D341Med (cell line): ENCODE measurements around the gene HOXB3.

ENCODE experiments used
- DNase-seq: peaks from one replicate; pipeline ENCODE4 v3.0.0; 2012; ENCODE audit warnings: low spot score

Gene HOXB3

DNA sequence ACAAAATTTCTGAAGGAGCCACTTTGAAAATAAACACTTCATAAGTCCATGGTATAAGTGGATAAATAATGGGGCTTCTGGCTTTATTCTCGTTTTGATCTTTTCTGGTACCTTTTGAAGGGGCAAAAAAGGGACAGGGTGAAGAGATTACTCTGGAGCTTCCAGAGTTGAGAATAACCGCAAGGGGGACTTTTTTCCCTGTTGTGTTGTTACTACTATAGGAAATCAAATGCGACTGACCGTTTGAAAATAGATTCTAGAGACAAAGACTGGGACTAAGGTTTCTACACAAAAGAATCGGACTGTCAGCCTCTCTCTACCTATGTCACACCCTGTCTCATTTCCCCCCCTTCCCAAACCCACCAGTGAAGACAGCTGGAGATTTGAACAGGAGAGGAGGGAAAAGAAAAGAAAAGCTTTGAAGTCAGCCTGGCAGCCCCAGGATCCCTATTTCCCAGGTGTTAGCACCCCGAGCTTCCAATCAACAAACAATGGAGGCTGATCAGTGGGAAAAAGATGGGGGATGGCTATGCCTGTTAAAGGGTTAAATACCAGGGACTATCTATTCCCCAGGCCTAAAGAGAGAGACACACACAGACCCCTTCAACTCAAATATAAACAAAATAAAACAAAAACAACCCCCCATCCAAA, 20.2 kb downstream of the HOXB3 start:
- DNase-seq, result no peak

- DNase-seq, result no peak
Observed at GRCh38 chr17:48569240-48569582, 20.8 kb downstream of the HOXB3 start.

GRCh38 chr17:48568499-48569239, 21.4 kb downstream of the HOXB3 start:
- no peak for DNase-seq

GRCh38 chr17:48567646-48568354, 22.2 kb downstream of the HOXB3 start:
- DNase-seq, result no peak

DNA sequence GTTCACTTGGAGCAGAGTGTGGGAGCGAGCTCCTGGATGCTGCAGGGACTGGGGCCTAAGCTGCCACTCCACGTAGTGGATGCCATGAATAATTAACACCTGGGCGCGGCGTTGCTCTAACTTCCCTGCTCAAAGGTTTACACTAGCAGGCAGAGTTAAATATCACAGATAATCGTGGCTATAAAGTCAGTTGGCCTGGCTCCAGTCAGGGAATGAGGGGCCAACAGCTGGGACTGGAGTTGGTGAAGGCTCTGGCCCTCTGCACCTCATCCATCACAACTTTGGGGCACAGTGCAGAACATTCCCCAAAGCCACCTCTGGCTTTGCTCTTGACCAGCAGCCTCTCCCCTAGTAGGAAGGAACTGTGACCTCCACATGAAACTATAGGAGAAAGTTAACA, 22.8 kb downstream of the HOXB3 start:
- no peak for DNase-seq

DNA sequence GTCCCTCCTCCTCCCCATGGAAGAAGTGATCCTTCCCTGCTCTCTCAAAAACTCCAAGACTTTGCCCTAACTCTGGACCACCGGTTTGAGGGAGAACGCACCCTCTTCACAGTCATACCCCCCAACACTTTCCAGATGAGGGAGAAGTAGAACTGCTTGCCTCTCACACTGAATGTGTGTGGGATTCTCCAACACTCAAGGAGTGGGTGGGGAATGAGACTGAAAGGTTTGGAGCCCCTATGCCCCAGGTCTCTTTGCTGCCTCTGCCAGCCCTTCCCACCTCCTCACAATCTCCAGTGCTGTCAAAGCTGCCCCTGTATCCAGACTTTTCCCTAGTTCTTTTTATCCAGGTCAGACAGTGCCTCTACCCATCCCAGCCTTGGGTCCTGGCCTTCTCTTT, 23.3 kb downstream of the HOXB3 start:
- DNase-seq, result no peak

GRCh38 chr17:48565925-48566710, 23.9 kb downstream of the HOXB3 start:
- DNase-seq, result no peak

DNA sequence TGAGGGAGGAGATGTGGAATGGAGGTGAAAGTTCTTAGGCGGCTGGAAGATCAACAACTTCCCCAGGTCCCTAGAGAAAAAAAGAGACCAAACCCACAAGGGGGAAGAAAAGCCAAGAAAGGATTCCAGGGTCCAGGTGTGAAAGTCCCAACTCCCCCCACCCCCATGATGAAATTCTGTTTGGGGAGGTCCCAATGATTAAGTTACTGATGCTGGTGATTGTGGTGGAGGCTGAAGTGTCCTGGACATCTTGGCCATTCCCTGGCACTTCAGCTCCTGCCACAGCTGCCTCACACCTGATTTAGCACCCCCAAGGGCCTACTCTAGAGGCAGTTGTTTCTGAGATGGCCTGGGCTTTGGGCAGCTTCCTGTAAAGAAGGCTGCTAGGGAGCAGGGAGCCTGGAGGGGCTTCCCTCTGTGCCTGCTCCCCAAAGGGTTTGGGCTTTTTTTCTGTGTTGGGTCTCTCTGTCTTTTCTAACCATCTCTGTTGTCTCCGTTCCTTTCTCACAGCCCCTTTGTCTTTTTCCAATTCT, 25.0 kb downstream of the HOXB3 start:
- DNase-seq, result no peak

DNA sequence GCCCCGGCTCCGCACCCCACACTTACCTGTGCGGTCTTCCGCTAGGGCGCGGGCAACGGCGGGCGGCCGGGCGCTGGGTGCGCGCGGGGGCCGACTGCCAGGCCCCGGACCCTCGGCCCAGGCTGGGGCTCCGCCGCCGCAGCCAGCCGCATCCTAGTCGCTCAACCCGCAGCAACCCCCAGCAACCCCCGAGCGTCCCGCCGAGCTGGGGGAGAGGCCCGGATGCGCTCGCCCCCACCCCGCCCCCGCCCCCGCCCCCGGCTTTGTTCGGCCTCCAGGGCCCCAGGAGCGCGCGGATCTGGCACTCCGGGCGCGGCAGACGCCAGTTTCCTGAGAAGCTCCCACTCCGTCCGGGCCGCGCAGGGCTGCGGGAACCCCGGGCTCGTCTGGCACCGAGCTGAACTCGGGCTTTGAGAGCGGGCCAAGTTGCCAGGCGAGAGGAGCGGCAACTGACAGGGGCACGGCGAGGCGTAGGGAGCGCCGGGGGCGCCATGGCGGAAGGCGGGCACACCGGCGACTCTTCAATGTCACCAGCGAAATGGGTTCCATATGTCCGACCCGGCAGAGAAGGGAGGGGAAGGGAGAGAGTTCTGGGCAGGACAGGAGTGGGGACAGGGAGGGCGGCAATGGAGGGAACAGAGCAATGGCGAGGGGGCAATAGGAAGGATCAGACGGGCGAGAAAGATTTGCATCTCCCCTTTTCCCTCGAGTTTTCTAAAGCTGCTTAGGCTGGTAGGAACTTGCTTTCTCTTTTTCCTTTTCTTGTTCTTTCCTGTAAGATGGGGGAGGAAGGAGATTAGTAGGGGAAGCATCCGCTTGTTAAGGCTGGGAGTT, 25.6 kb downstream of the HOXB3 start:
- no peak for DNase-seq

GRCh38 chr17:48563867-48564187, 26.2 kb downstream of the HOXB3 start:
- no peak for DNase-seq

DNA sequence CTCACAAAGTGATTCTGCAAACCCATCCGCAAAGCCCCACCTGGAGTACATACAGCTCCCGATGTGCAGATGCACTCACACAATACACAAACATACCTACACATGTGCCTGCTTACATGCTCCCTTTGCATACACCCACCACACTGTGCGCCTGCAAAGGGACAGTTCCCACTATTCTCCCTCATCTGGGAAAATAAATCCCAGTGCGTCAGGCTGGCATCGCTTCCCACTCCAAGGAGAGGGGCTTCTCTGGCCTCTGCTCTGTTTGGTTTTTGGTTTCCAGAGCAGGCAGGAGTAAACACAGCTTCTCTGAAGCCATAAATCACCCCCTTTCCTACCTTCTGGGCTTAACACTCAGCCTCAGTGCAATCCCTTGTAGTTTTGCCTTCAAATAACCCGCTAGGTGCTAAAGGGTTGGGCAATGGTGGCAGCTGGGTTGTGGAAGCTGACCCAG, 26.6 kb downstream of the HOXB3 start:
- DNase-seq, result no peak

- DNase-seq, result no peak
Observed at GRCh38 chr17:48562934-48563333, 27.1 kb downstream of the HOXB3 start.

GRCh38 chr17:48561884-48562810, 27.9 kb downstream of the HOXB3 start:
- DNase-seq, result no peak

DNA sequence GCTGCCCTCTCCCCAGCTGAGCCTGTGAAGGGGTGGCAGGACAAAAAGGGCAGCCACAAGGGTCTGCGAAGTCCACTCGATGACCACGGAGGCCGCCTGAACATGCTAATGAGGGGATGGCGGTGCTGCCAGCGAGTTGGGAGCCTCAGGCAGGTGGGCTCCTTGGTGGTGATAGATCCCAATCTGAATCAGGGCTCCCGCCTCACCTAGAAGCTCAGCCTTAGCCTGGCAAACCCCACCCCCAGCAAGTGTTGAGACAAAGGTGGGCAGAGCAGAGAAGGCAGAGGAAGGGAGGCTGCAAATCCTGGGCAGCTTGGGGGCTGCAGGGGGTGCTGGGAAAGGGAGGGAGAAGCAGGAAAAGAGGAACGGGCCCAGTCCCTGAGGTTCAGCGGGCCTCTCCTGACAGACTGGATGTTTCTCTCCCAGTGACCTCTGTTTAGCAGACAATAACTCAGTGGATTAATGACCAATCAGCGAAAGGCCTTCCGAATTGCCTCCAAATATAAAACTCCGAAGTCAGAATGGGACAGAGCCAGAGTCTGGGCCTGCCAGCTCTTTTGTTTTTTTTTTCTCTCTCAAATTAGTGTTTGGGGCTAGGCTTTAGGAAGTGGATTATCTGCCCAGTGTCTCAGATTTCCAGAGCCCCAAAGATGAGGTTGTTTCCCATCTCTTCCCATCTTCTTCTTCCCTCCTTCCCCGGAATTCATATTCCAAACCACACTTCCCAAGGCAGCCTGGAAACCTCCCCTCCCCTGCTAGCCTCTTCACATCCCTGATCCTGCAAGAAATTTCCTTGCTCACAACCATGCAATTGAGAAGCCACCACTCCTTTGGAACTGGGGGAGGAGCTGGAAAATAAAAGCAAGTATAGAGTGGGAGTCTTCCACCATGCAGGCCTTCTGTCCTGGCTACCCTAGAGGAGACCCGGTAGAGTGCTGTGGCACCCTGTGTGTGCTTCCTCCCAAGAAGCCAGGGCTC, 29.9 kb downstream of the HOXB3 start:
- no peak for DNase-seq

DNA sequence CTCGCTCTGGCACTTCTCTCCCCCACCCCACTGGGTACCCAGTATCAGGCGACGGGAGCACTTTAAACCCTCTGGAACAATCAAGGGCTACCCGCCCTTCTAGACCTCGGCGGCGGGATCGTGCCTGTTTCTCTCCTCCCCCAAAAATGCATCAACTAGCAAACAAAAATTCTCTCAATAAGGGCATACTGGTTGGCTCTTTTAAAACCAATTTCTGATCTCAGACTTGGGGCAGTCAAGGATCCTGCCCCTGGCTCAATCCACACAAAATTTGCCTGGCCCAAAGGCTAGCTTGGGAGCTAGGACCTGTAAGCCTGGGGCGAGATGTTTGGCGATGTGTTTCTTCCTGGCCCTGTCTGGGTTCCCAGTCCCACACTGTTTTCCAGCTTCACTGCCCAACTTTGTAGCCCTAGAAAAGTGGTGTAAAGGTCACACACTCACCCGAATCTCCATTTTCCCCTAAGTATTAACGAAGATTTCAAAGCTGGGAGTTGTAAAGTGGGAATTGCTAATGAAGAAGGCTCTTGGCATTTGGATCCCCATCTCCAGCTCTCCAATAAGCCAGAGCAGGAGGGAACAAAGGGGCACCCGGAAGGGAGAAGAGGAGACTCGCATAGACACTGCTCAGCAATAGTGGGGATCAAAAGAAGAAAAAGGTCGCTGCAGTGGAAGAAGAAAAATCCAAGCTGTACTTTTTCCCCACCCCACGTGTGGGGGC, 30.8 kb downstream of the HOXB3 start:
- no peak for DNase-seq

GRCh38 chr17:48558831-48559121, 31.3 kb downstream of the HOXB3 start:
- no peak for DNase-seq

DNA sequence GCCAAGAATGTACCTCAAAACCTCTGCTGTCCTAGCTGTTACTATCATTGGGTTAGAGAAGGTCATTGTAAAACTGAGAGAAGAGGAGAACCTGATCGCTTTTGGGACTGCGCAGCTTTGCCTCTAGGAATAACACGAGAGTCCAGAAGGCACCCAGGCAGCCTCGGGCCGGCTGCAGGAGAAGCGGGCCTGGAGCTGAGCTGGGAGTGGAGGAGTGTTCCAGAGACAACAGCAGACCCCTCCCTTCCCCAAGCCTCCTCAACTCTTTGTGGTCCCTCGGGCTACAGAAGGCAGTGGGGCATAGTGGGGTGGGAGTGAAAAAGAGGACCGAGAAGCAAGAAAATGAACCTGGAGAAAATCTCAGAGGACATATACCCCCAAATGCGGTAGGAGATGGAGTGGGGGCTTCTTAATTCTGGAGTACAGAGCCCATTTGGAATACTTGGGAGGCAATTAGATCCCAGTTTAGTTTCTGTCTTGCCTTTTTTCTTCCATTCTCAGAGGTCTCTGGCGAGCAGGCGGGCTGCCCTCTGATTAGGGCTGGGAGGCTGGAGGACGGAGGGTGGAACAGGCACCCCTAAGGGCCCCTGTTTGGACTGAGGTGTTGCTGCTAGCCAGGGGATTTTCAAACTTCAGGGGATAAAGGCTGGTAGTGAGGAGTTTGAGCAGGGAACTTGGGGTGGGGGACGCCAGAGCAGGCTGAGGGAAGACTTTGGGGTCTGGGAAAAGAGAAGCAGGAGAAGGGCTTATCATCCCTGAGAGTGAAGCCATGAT, 31.8 kb downstream of the HOXB3 start:
- DNase-seq, result no peak
